Nephron progenitor cell (in vitro differentiated cells): Measurements from ENCODE around the gene ADGRB2.

Source experiments
- DNase-seq: peaks from one replicate; pipeline ENCODE4 v3.0.0; 2021
- H3K27ac Mint-ChIP-seq: 2 replicates; pipeline ENCODE4 v1.8.0; 2021; ENCODE audit warnings: mild to moderate bottlenecking, moderate library complexity, mixed read lengths
- H3K27me3 Mint-ChIP-seq: 2 replicates; pipeline ENCODE4 v1.8.0; 2021; ENCODE audit warnings: mild to moderate bottlenecking, low read depth, mixed read lengths; ENCODE audit not compliant: poor library complexity
- H3K36me3 Mint-ChIP-seq: 2 replicates; pipeline ENCODE4 v1.8.0; 2021; ENCODE audit warnings: low read depth, mixed read lengths
- H3K4me1 Mint-ChIP-seq: 2 replicates; pipeline ENCODE4 v1.8.0; 2021; ENCODE audit warnings: mixed read lengths
- H3K4me3 Mint-ChIP-seq: 2 replicates; pipeline ENCODE4 v1.8.0; 2021; ENCODE audit warnings: mild to moderate bottlenecking, moderate library complexity, mixed read lengths
- H3K9me3 Mint-ChIP-seq: 2 replicates; pipeline ENCODE4 v1.8.0; 2021; ENCODE audit warnings: mild to moderate bottlenecking, moderate library complexity, mixed read lengths
- CTCF ChIP-seq: fragments of 200-600 bp; sonication (generic); IDR thresholded peaks from 2 replicates; pipeline ENCODE4 v1.5.0; 2021; ENCODE audit warnings: antibody characterized with exemption

ADGRB2 gene

GRCh38 chr1:31792541-31792940 is 28.4 kb upstream of the ADGRB2 start:
- peaks cover 23% of the 10 kb centered on the region for H3K27me3 Mint-ChIP-seq
- peaks cover 24% of the 10 kb centered on the region for H3K4me1 Mint-ChIP-seq
- H3K36me3 Mint-ChIP-seq: no peaks in the 10 kb centered on the region
- H3K27ac Mint-ChIP-seq: no peak overlapping the region
- H3K4me3 Mint-ChIP-seq: no peak overlapping the region
- no peak for DNase-seq
- H3K9me3 Mint-ChIP-seq: no peaks in the 10 kb centered on the region
- no peak for TF ChIP-seq CTCF

GRCh38 chr1:31792116-31792515 is 28.0 kb upstream of the ADGRB2 start:
- H3K4me3 Mint-ChIP-seq: no peak overlapping the region
- H3K36me3 Mint-ChIP-seq: no peaks in the 10 kb centered on the region
- no peak overlapping the region for H3K27ac Mint-ChIP-seq
- TF ChIP-seq CTCF: no peak
- H3K9me3 Mint-ChIP-seq: no peaks in the 10 kb centered on the region
- peaks cover 26% of the 10 kb centered on the region for H3K27me3 Mint-ChIP-seq
- no peak for DNase-seq
- H3K4me1 Mint-ChIP-seq: peaks cover 24% of the 10 kb centered on the region

GRCh38 chr1:31791131-31791858 is 27.2 kb upstream of the ADGRB2 start:
- H3K9me3 Mint-ChIP-seq: no peaks in the 10 kb centered on the region
- TF ChIP-seq CTCF: no peak
- H3K27ac Mint-ChIP-seq: no peak overlapping the region
- H3K4me1 Mint-ChIP-seq: peaks cover 26% of the 10 kb centered on the region
- no peak overlapping the region for H3K4me3 Mint-ChIP-seq
- peaks cover 26% of the 10 kb centered on the region for H3K27me3 Mint-ChIP-seq
- DNase-seq: no peak
- H3K36me3 Mint-ChIP-seq: no peaks in the 10 kb centered on the region

- Mint-ChIP-seq H3K27me3 (peaks cover 26% of the 10 kb centered on the region), H3K9me3 (no peaks in the 10 kb centered on the region), H3K27ac (no peak overlapping the region), H3K4me1 (peaks cover 31% of the 10 kb centered on the region), H3K4me3 (no peak overlapping the region), H3K36me3 (no peaks in the 10 kb centered on the region)
- DNase-seq: no peak
- TF ChIP-seq CTCF: no peak
Observed at GRCh38 chr1:31790641-31791091, 26.5 kb upstream of the ADGRB2 start.

GRCh38 chr1:31790140-31790539 is 26.0 kb upstream of the ADGRB2 start:
- no peak overlapping the region for H3K27ac Mint-ChIP-seq
- peaks cover 26% of the 10 kb centered on the region for H3K27me3 Mint-ChIP-seq
- H3K4me3 Mint-ChIP-seq: peak overlapping the region; percentile 57
- no peak for TF ChIP-seq CTCF
- no peak for DNase-seq
- H3K4me1 Mint-ChIP-seq: peaks cover 34% of the 10 kb centered on the region
- no peaks in the 10 kb centered on the region for H3K9me3 Mint-ChIP-seq
- H3K36me3 Mint-ChIP-seq: no peaks in the 10 kb centered on the region
